GM12801 (cell line): Measurements from ENCODE around the gene WDFY3.

Experiments used
- CTCF ChIP-seq: IDR thresholded peaks from one replicate; pipeline ENCODE4 v1.5.1; 2011; ENCODE audit warnings: control low read depth; ENCODE audit not compliant: insufficient read length; ENCODE audit errors: extremely low read depth

The WDFY3 gene

GRCh38 chr4:84751707-84752106, 214.8 kb downstream of the WDFY3 start:
- no peak for TF ChIP-seq CTCF

- TF ChIP-seq CTCF, result no peak
Observed at GRCh38 chr4:84750960-84751283, 215.6 kb downstream of the WDFY3 start.

GRCh38 chr4:84750260-84750959, 216.1 kb downstream of the WDFY3 start:
- no peak for TF ChIP-seq CTCF

GRCh38 chr4:84740057-84740456, 226.4 kb downstream of the WDFY3 start:
- no peak for TF ChIP-seq CTCF

- no peak for TF ChIP-seq CTCF
Observed at GRCh38 chr4:84738622-84739021, 227.9 kb downstream of the WDFY3 start.

- TF ChIP-seq CTCF, result no peak
Observed at GRCh38 chr4:84737656-84738055, 228.8 kb downstream of the WDFY3 start.

GRCh38 chr4:84734037-84734436, 232.5 kb downstream of the WDFY3 start:
- TF ChIP-seq CTCF, result no peak
